H9 (cell line): ENCODE data around the gene PAK5. TPM values are rescaled to one million over a fixed set of nuclear protein-coding genes. Genes with fewer than 3 reads are reported as not detected.
A peak's percentile ranks its signal among the peaks of the same experiment; 100 is the strongest.

Experiments used
- DNase-seq: peaks from one replicate; pipeline ENCODE4 v3.0.0-alpha.2; 2017
- H2AFZ ChIP-seq: one replicate; pipeline ENCODE4 v1.6.1; 2013; ENCODE audit warnings: mild to moderate bottlenecking, low read length, control low read depth, moderate library complexity
- H2AK5ac ChIP-seq: 2 replicates; pipeline ENCODE4 v1.6.1; 2013; ENCODE audit warnings: low read length, control low read depth, mixed read lengths; ENCODE audit not compliant: insufficient read length
- H2BK120ac ChIP-seq: one replicate; pipeline ENCODE4 v1.6.1; 2013; ENCODE audit warnings: low read depth, mild to moderate bottlenecking, low read length, control low read depth, inconsistent platforms; ENCODE audit not compliant: poor library complexity, severe bottlenecking
- H2BK12ac ChIP-seq: 2 replicates; pipeline ENCODE4 v1.6.1; 2013; ENCODE audit warnings: low read length, control low read depth, mixed read lengths, low read depth; ENCODE audit not compliant: insufficient read length
- H2BK15ac ChIP-seq: 2 replicates; pipeline ENCODE4 v1.6.1; 2013; ENCODE audit warnings: low read depth, low read length, control low read depth
- H2BK20ac ChIP-seq: one replicate; pipeline ENCODE4 v1.6.1; 2013; ENCODE audit warnings: low read depth, mild to moderate bottlenecking, low read length, control low read depth, inconsistent platforms; ENCODE audit not compliant: poor library complexity, severe bottlenecking
- H2BK5ac ChIP-seq: 2 replicates; pipeline ENCODE4 v1.6.1; 2013; ENCODE audit warnings: low read length, control low read depth, mixed read lengths; ENCODE audit not compliant: insufficient read length
- H3K14ac ChIP-seq: 2 replicates; pipeline ENCODE4 v1.6.1; 2013; ENCODE audit warnings: low read length, control low read depth; ENCODE audit not compliant: insufficient read depth
- H3K18ac ChIP-seq: 2 replicates; pipeline ENCODE4 v1.6.1; 2013; ENCODE audit warnings: low read depth, mild to moderate bottlenecking, mixed read lengths, low read length, control low read depth; ENCODE audit not compliant: insufficient read length
- H3K23ac ChIP-seq: 2 replicates; pipeline ENCODE4 v1.6.1; 2013; ENCODE audit warnings: low read length, control low read depth, mixed read lengths, low read depth; ENCODE audit not compliant: insufficient read length
- H3K23me2 ChIP-seq: 2 replicates; pipeline ENCODE4 v1.6.1; 2013; ENCODE audit warnings: low read depth, mild to moderate bottlenecking, mixed read lengths, low read length, control low read depth; ENCODE audit not compliant: insufficient read length, poor library complexity, severe bottlenecking
- H3K27ac ChIP-seq: 2 replicates; pipeline ENCODE4 v1.5.1; 2013; ENCODE audit warnings: low read length, control low read depth, mixed read lengths, low read depth; ENCODE audit not compliant: insufficient read length
- H3K27me3 ChIP-seq: 2 replicates; pipeline ENCODE4 v1.6.1; 2013; ENCODE audit warnings: low read length, control low read depth, inconsistent platforms; ENCODE audit not compliant: insufficient read depth
- H3K4ac ChIP-seq: 2 replicates; pipeline ENCODE4 v1.6.1; 2013; ENCODE audit warnings: low read depth, mild to moderate bottlenecking, control low read depth, inconsistent platforms, low read length, moderate library complexity
- H3K4me1 ChIP-seq: 2 replicates; pipeline ENCODE4 v1.6.1; 2013; ENCODE audit warnings: low read length, control low read depth, inconsistent platforms; ENCODE audit not compliant: insufficient read depth
- H3K4me2 ChIP-seq: 2 replicates; pipeline ENCODE4 v1.6.1; 2013; ENCODE audit warnings: low read length, control low read depth, mixed read lengths; ENCODE audit not compliant: insufficient read length, insufficient read depth
- H3K56ac ChIP-seq: 2 replicates; pipeline ENCODE4 v1.6.1; 2013; ENCODE audit warnings: low read depth, mild to moderate bottlenecking, mixed read lengths, low read length, control low read depth; ENCODE audit not compliant: insufficient read length
- H3K79me1 ChIP-seq: 2 replicates; pipeline ENCODE4 v1.6.1; 2013; ENCODE audit warnings: low read depth, mild to moderate bottlenecking, moderate library complexity, low read length, control low read depth, inconsistent platforms; ENCODE audit not compliant: insufficient read depth, poor library complexity, severe bottlenecking
- H3K79me2 ChIP-seq: 2 replicates; pipeline ENCODE4 v1.6.1; 2013; ENCODE audit warnings: low read length, control low read depth, inconsistent platforms; ENCODE audit not compliant: insufficient read depth
- H3K9ac ChIP-seq: 2 replicates; pipeline ENCODE4 v1.6.1; 2013; ENCODE audit warnings: low read length, control low read depth, mixed read lengths; ENCODE audit not compliant: insufficient read length; ENCODE audit errors: extremely low read depth
- H3K9me3 ChIP-seq: one replicate; pipeline ENCODE4 v1.6.1; 2013; ENCODE audit warnings: low read depth, low read length, inconsistent platforms; ENCODE audit not compliant: control insufficient read depth
- H3T11ph ChIP-seq: one replicate; pipeline ENCODE4 v1.6.1; 2013; ENCODE audit warnings: mild to moderate bottlenecking, low read length, control low read depth, inconsistent platforms
- H4K20me1 ChIP-seq: one replicate; pipeline ENCODE4 v1.6.1; 2013; ENCODE audit not compliant: control insufficient read depth, insufficient read length, insufficient read depth
- H4K5ac ChIP-seq: 2 replicates; pipeline ENCODE4 v1.6.1; 2013; ENCODE audit warnings: low read depth, mild to moderate bottlenecking, mixed read lengths, low read length, control low read depth; ENCODE audit not compliant: insufficient read length
- H4K8ac ChIP-seq: replicated peaks from 2 replicates; pipeline ENCODE4 v1.6.1; 2013; ENCODE audit warnings: low read length, control low read depth, mixed read lengths, low read depth; ENCODE audit not compliant: insufficient read length
- H4K91ac ChIP-seq: 2 replicates; pipeline ENCODE4 v1.6.1; 2013; ENCODE audit warnings: low read depth, mild to moderate bottlenecking, moderate library complexity, mixed read lengths, low read length, control low read depth; ENCODE audit not compliant: insufficient read length
- H3K27ac Mint-ChIP-seq, 3 experiments: 2 replicates in 2 of 3; 3 replicates in 1 of 3; pipeline ENCODE4 v1.8.0; 2020 to 2021; ENCODE audit warnings: mixed read lengths in 3 of 3, mild to moderate bottlenecking in 1 of 3, moderate library complexity in 1 of 3
- H3K27me3 Mint-ChIP-seq: 2 replicates; pipeline ENCODE4 v1.8.0; 2021; ENCODE audit warnings: low read depth, mild to moderate bottlenecking, moderate library complexity, mixed read lengths
- H3K36me3 Mint-ChIP-seq, 3 experiments: 2 replicates in 2 of 3; 3 replicates in 1 of 3; pipeline ENCODE4 v1.8.0; 2020 to 2021; ENCODE audit warnings: low read depth in 3 of 3, mixed read lengths in 3 of 3; ENCODE audit not compliant: insufficient read depth in 1 of 3
- H3K4me1 Mint-ChIP-seq, 2 experiments: 2 replicates each; pipeline ENCODE4 v1.8.0; 2020; ENCODE audit warnings: mixed read lengths in 2 of 2
- H3K4me3 Mint-ChIP-seq, 2 experiments: 2 replicates in 1 of 2; 3 replicates in 1 of 2; pipeline ENCODE4 v1.8.0; 2020 to 2021; ENCODE audit warnings: mild to moderate bottlenecking in 2 of 2, mixed read lengths in 2 of 2, moderate library complexity in 1 of 2
- H3K9me3 Mint-ChIP-seq, 2 experiments: 2 replicates in 1 of 2; 3 replicates in 1 of 2; pipeline ENCODE4 v1.8.0; 2020; ENCODE audit warnings: mild to moderate bottlenecking in 2 of 2, mixed read lengths in 2 of 2, moderate library complexity in 1 of 2
- CTCF ChIP-seq: fragments of 200-600 bp; sonication (generic); conservative IDR thresholded peaks from 3 replicates; pipeline ENCODE4 v1.8.0; 2021; ENCODE audit warnings: antibody characterized with exemption, mild to moderate bottlenecking
- WGBS: extraction: QIAGEN DNeasy Blood & Tissue Kit; methylation state at CpG from one replicate; pipeline ENCODE4 v1.1.7; 2013; ENCODE audit warnings: missing lambda C conversion rate, low lambda C conversion rate, mixed read lengths; ENCODE audit not compliant: insufficient read length; ENCODE audit errors: extremely low coverage; 5-methylcytosine and 5-hydroxymethylcytosine counted together
- total RNA-seq: library from RNA; stranded (reverse); gene quantifications from 2 replicates; pipeline ENCODE4 v1.2.1, GENCODE V29; 2021

The PAK5 gene
- total RNA-seq, 1 experiment from 2014 or later: 0.20 TPM

DNA sequence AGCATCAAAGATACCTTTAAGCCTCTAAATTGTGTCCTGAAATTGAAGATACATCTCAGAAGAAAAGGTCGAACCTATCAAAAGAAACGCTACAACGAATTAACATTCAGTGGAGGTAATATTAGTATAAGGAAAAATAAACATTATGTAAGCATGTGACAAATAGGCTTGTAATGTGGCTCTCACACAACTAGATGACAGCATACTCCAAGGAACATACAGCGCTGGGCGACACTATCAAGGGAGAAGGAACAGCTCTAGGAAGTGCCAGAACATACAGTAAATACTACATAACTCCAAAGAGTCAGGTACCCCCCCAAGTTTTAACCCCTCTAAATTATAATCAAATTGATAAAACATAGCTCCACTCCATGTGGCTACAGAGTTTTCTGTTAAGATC, 220.9 kb downstream of the PAK5 start:
- Histone ChIP-seq H3K79me1 (no peaks in the 10 kb centered on the region), H3K27me3 (no peaks in the 10 kb centered on the region), H3K4me1 (no peaks in the 10 kb centered on the region), H3K79me2 (no peaks in the 10 kb centered on the region), H4K5ac (no peak overlapping the region), H2BK20ac (no peak overlapping the region), H4K91ac (no peak overlapping the region), H3K56ac (no peak overlapping the region), H3K9me3 (no peaks in the 10 kb centered on the region), H3K18ac (no peak overlapping the region), H2BK12ac (no peak overlapping the region), H3K23me2 (no peaks in the 10 kb centered on the region), H3K4me2 (no peak overlapping the region), H4K8ac (no peak overlapping the region), H2BK120ac (no peak overlapping the region), H2AK5ac (no peak overlapping the region), H2AFZ (no peak overlapping the region), H3K9ac (no peak overlapping the region), H2BK15ac (no peak overlapping the region), H3K23ac (no peak overlapping the region), H2BK5ac (no peak overlapping the region), H4K20me1 (no peaks in the 10 kb centered on the region), H3K4ac (no peak overlapping the region), H3T11ph (no peak overlapping the region), H3K14ac (no peak overlapping the region), H3K27ac (no peak overlapping the region)
- Mint-ChIP-seq H3K27me3 (no peaks in the 10 kb centered on the region), H3K4me3 (no peak overlapping the region), H3K36me3 (peaks cover 3 to 6% (median 3%) of the 10 kb centered on the region in 3 experiments; a peak in 4 of 7 replicates), H3K4me1 (peaks cover 0 to 5% of the 10 kb centered on the region in 2 experiments; a peak in 1 of 4 replicates), H3K27ac (no peak overlapping the region), H3K9me3 (peaks cover 3 to 5% of the 10 kb centered on the region in 2 experiments; a peak in 3 of 5 replicates)
- no peak for DNase-seq
- TF ChIP-seq CTCF: peak; percentile 72
- no CpG with 5 or more reads among the region's 5 CpGs for WGBS
